ENCODE results near the gene WFDC1.

WFDC1 gene

GRCh38 chr16:84303516-84303915, 8.8 kb downstream of the WFDC1 start:
- FAIRE-seq: no peak

- no peak for FAIRE-seq
Measured at GRCh38 chr16:84306564-84306963, 11.9 kb downstream of the WFDC1 start.

- no peak for FAIRE-seq
Measured at GRCh38 chr16:84307209-84307954, 12.7 kb downstream of the WFDC1 start.

- FAIRE-seq: no peak
Measured at GRCh38 chr16:84308120-84308519, 13.4 kb downstream of the WFDC1 start.

GRCh38 chr16:84310642-84311041, 16.0 kb downstream of the WFDC1 start:
- FAIRE-seq: no peak

GRCh38 chr16:84312783-84313382, 18.2 kb downstream of the WFDC1 start:
- FAIRE-seq: no peak

- FAIRE-seq: no peak
Measured at GRCh38 chr16:84313921-84314320, 19.2 kb downstream of the WFDC1 start.

DNA sequence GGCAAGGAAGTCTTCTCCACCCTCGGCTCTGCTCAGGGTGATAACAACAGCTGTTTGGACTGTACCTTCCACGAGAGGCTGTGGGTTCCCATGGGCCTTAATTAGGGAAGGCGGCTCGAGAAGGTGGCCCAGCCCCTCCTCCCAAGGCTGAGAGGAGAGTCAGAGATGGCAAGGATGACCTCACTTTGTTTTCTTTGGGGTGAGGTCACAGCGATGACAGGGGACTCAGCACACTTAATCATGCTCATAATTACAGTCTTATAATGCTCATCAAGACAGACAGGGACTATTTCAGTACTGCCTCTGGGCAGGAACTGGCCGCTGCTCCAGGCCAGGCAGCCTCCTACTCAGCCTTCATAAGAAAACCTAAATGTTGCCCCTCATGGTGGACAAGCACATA, 19.7 kb downstream of the WFDC1 start:
- FAIRE-seq: no peak

DNA sequence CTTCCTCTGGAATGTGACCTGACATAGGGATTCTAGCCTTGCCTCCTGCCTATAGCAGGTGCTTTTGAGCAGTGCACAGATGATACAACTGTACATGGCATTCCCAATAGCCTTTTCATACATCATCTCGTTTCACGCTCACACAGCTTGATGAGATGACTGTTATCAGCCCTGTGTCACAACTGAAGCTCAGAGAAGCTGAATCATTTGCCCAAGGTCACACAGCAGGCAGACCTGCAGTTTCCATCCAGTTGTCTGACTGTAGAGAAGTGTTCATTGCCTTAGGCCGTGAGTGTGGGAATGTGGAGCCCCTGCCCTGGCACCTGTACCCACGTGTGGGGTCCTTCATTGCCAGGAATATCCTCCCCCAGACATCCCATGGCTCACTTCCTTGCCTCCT, 20.1 kb downstream of the WFDC1 start:
- no peak for FAIRE-seq

GRCh38 chr16:84315422-84315821, 20.7 kb downstream of the WFDC1 start:
- FAIRE-seq: no peak

DNA sequence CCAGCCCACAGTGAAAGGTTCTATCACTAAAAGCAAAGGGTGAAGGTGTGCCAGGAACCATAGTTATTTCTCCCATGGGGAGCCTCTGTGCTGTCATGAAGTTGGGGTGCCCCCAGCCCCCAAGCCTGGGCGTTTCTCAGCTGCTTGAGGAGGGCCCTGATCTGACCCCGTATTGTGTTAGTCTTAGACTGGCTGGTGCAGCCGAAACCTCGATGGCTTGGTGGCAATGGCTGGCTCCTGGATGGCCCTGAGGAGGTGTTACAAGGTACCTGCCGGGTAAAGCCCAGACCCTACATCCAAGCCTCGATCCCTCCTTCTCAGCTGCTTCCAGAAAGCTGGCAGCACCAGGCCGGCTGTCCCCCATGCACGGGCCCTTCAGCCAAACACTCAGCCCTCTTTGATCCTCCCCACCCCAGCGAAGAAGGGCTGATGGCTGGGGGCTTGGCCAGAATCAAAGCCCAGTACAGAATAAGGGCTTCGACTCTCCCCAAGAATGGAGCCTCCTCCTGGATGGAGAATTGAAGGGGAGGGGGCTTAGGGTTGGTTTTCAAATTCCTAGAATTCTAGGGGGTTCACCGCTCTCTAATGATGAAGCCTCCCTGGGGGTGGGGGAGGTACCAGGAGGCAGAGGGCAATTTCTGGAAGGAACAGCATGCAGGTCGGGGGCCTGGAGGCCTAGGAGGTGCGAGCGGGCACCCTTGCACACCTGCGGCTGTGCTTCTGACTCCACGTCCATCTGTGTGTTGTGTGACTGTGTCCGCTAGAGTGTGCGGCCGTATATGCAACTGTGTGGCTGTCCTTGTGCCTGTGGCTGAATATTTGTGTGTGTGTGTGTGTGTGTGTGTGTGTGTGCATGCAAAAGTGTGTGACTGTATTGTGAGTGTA, 23.7 kb downstream of the WFDC1 start:
- FAIRE-seq: no peak

- no peak for FAIRE-seq
Measured at GRCh38 chr16:84319146-84319760, 24.6 kb downstream of the WFDC1 start.

GRCh38 chr16:84320511-84320910, 25.8 kb downstream of the WFDC1 start:
- FAIRE-seq: no peak

- no peak for FAIRE-seq
Measured at GRCh38 chr16:84321932-84322331, 27.3 kb downstream of the WFDC1 start.

GRCh38 chr16:84322749-84323148, 28.1 kb downstream of the WFDC1 start:
- no peak for FAIRE-seq

GRCh38 chr16:84323606-84324005, 28.9 kb downstream of the WFDC1 start:
- no peak for FAIRE-seq

- no peak for FAIRE-seq
Measured at GRCh38 chr16:84324434-84325262, 30.0 kb downstream of the WFDC1 start.

DNA sequence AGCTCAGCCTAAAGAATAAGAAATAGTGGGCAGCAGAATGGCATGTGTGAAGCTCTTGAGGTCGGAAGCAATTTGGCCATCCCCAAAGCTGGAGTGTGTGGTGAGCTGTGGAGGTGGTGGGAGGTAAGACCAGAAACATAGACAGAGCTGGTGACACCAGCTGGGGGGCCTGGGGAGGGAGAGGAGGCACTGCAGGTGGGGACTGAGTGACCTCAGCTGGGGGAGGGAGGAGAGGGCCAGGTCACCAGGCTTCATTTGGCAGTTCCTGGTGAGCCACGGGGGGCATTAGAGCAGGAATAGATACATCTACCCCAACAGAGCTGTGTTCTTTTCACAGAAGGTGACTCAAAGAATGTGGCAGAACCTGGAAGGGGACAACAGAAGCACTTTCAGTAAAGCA, 31.9 kb downstream of the WFDC1 start:
- no peak for FAIRE-seq

GRCh38 chr16:84327926-84328505, 33.3 kb downstream of the WFDC1 start:
- no peak for FAIRE-seq

GRCh38 chr16:84329016-84329415, 34.3 kb downstream of the WFDC1 start:
- FAIRE-seq: no peak

GRCh38 chr16:84329843-84330684, 35.4 kb downstream of the WFDC1 start:
- FAIRE-seq: no peak
